Left lung (tissue), 10 donors: ENCODE measurements around the gene DAB1. TPM values are rescaled to one million over a fixed set of nuclear protein-coding genes. Genes with fewer than 3 reads are reported as not detected.

Experiments
- ATAC-seq: fragments of 200-7000 bp; cut with Tn5 transposase; one replicate; pipeline ENCODE4 v1.9.1; 2020; ENCODE audit warnings: moderate library complexity
- DNase-seq, 4 donors: peaks; one replicate each; pipeline ENCODE4 v3.0.0-alpha.2; 2013 to 2020
- H3K27ac ChIP-seq, 2 donors: fragments of 200-600 bp; sonication (generic) in 1 of 2; one replicate each; pipeline versions ENCODE4 v1.5.0 to v1.8.0; 2020 to 2021
- H3K27me3 ChIP-seq, 2 donors: fragments of 200-600 bp; sonication (generic) in 1 of 2; one replicate each; pipeline versions ENCODE4 v1.5.0 to v1.8.0; 2020 to 2021
- H3K36me3 ChIP-seq, 2 donors: fragments of 200-600 bp; sonication (generic) in 1 of 2; one replicate each; pipeline versions ENCODE4 v1.5.0 to v1.8.0; 2020 to 2021
- H3K4me1 ChIP-seq, 2 donors: fragments of 200-600 bp; one replicate each; pipeline ENCODE4 v1.8.0; 2021
- H3K4me3 ChIP-seq, 2 donors: fragments of 200-600 bp; sonication (generic) in 1 of 2; one replicate each; pipeline versions ENCODE4 v1.5.0 to v1.8.0; 2020 to 2021; ENCODE audit warnings: mild to moderate bottlenecking in 1 of 2
- H3K9me3 ChIP-seq, 2 donors: fragments of 200-600 bp; sonication (generic) in 1 of 2; one replicate each; pipeline versions ENCODE4 v1.5.0 to v1.8.0; 2020 to 2021
- intact Hi-C, 2 donors: fragments of 100-400 bp; cut with DNase I; formaldehyde crosslinking; loops; one replicate each; pipeline versions ENCODE4 v1.11.2 to v1.14.2; 2022
- polyA plus RNA-seq, 6 donors: library from polyadenylated mRNA; unstranded; fragments of 120-200 nt; gene quantifications; one replicate each; pipeline ENCODE4 v1.2.1, GENCODE V29; 2013; ENCODE audit not compliant: insufficient read length in 6 of 6
- total RNA-seq, 2 donors: library from RNA; stranded (reverse); fragmentation: NEBNext Ultra II Directional; extraction: Animal tissue kit (Norgen Biotek cat#: 25700); gene quantifications; one replicate each; pipeline ENCODE4 v1.2.1, GENCODE V29; 2021
- TF ChIP-seq, protein P1 (sequence below), 2 donors: fragments of 200-600 bp; sonication (generic) in 1 of 2; IDR thresholded peaks; one replicate each; pipeline versions ENCODE4 v1.5.0 to v1.8.0; 2021; ENCODE audit warnings: antibody characterized with exemption in 2 of 2
- donor health status: DM: no; HTN: yes; CAD: no.
- donor health status: DM: no; HTN: no; CAD: no.

The DAB1 gene
- total and polyA plus RNA-seq, 8 donors = 0.17 to 1.7 (median 1.1) TPM

DNA sequence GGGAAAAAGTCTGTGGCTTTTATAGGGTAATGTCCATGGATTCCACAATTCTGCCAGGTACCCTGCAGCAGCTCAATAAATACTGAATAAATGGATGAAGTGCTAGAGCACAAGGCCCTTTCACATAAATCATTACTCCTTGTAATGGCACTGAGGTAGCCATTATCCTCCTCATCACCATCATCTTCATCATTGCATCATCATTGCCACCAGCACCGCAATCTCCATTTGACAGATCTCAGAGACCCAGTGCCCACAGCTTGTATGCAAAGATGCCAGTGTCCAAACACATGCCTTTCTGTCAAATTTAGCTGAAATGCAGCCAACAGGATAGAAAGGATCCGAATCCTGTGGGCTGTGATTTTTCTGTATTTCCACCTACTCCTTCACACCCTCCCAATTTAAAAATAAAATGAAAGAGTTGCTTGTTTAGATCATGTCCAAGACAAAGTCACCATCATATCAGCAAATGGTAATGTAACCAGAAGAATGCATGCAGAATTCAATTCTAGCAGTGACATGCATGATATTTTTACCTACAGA is 17.4 kb downstream of the DAB1 start:
- Histone ChIP-seq H3K4me3 (no peak overlapping the region), H3K4me1 (no peaks in the 10 kb centered on the region), H3K9me3 (no peaks in the 10 kb centered on the region), H3K27me3 (no peaks in the 10 kb centered on the region), H3K27ac (no peak overlapping the region), H3K36me3 (no peaks in the 10 kb centered on the region)
- no peak for DNase-seq
- TF ChIP-seq, protein P1, sequence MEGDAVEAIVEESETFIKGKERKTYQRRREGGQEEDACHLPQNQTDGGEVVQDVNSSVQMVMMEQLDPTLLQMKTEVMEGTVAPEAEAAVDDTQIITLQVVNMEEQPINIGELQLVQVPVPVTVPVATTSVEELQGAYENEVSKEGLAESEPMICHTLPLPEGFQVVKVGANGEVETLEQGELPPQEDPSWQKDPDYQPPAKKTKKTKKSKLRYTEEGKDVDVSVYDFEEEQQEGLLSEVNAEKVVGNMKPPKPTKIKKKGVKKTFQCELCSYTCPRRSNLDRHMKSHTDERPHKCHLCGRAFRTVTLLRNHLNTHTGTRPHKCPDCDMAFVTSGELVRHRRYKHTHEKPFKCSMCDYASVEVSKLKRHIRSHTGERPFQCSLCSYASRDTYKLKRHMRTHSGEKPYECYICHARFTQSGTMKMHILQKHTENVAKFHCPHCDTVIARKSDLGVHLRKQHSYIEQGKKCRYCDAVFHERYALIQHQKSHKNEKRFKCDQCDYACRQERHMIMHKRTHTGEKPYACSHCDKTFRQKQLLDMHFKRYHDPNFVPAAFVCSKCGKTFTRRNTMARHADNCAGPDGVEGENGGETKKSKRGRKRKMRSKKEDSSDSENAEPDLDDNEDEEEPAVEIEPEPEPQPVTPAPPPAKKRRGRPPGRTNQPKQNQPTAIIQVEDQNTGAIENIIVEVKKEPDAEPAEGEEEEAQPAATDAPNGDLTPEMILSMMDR (IDR thresholded peaks at IDR 0.05) = no peak
- ATAC-seq = no peak
- intact Hi-C loops = no loop called here

DNA sequence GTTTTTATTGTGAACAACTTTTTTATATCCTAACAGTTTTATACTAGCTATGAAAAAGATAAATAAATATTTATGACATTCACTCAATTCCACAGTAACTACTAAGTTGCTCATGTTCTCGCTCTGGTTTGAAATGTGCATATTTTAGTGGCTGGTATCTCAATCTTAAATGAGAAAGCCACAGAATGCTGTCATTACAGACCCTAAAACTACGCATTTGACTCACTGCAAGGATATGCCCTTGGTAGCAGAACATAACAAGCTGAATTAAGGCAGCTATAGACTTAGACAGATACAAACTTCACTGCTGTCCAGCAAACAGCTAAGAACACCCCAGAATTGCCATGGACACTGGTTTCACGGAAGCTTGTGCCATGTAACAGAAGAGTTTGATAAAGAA is 19.0 kb downstream of the DAB1 start:
- H3K4me3 ChIP-seq = no peak overlapping the region
- no peaks in the 10 kb centered on the region for H3K4me1 ChIP-seq
- DNase-seq (no peak), ATAC-seq (no peak)
- intact Hi-C loops = no loop called here
- no peaks in the 10 kb centered on the region for H3K36me3 ChIP-seq
- TF ChIP-seq, protein P1 (IDR thresholded peaks at IDR 0.05) = no peak
- no peak overlapping the region for H3K27ac ChIP-seq
- no peaks in the 10 kb centered on the region for H3K27me3 ChIP-seq
- H3K9me3 ChIP-seq = no peaks in the 10 kb centered on the region

DNA sequence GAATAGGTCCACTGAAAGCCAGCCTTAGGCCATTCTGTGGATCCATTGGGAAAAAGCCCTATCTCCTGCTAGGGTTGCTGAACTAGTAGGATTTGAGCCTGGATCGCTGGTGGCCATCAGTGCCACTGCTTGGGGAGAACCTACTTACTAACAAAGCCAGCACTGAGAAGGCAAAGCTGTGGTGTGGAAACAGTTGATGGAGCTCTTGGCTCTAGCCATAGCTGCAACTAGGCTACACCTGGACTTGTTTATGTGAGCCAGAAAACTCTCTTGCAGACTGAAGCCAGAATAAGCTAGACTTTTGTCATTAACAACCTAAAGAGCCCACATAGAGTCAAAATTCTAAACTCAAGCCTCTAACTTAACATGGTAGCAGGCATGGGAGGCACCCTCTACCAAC is 20.7 kb downstream of the DAB1 start:
- no peaks in the 10 kb centered on the region for H3K4me1 ChIP-seq
- no peak overlapping the region for H3K27ac ChIP-seq
- TF ChIP-seq, protein P1 (IDR thresholded peaks at IDR 0.05) = no peak
- DNase-seq (no peak), ATAC-seq (no peak)
- intact Hi-C loops = no loop called here
- H3K4me3 ChIP-seq = no peak overlapping the region
- H3K27me3 ChIP-seq = no peaks in the 10 kb centered on the region
- H3K9me3 ChIP-seq = no peaks in the 10 kb centered on the region
- no peaks in the 10 kb centered on the region for H3K36me3 ChIP-seq

DNA sequence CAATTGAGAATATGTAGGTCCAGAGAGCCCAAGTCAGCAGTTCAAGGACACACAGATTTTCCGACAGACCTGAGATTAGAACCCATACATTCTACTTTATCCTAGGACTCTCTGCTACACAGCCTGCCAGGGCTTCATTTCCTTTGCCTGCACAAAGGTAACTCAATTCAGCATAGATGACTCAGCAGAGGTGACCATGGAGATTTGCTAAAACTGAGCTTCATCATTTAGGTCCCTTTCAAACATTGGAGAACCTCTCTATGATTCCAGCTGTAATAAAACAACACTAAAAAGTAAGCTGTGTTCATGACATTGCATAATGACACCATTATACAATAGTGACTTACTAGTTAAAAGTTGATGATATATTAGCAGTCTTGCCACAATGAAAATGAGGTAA is 22.2 kb downstream of the DAB1 start:
- ATAC-seq (no peak), DNase-seq (no peak)
- no peak overlapping the region for H3K4me3 ChIP-seq
- H3K27me3 ChIP-seq = no peaks in the 10 kb centered on the region
- intact Hi-C loops = no loop called here
- no peaks in the 10 kb centered on the region for H3K4me1 ChIP-seq
- H3K9me3 ChIP-seq = no peaks in the 10 kb centered on the region
- no peaks in the 10 kb centered on the region for H3K36me3 ChIP-seq
- TF ChIP-seq, protein P1 (IDR thresholded peaks at IDR 0.05) = no peak
- H3K27ac ChIP-seq = no peak overlapping the region

DNA sequence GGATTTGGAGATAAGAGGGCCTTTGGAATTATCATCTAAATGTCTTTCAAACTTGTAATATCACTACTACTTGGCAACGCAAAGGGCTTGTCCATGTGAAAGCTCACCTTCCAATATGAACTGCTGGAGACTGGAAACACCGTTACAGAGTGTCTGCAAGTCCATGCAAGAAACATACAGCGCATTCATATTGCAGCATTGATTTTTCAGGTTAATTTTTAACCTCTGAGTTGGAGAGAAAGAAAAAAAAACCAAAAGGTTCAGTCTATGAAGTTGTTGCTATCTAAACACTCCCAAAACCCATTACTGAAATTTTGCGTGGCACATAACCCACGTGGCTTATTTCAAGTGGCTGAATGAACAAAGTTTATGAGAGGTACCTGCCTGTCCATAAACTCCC is 23.8 kb downstream of the DAB1 start:
- TF ChIP-seq, protein P1 (IDR thresholded peaks at IDR 0.05) = no peak

More for the DNA sequence above, 23.8 kb downstream of the DAB1 start:
- Histone ChIP-seq H3K9me3 (no peaks in the 10 kb centered on the region), H3K4me1 (no peaks in the 10 kb centered on the region), H3K27me3 (no peaks in the 10 kb centered on the region), H3K4me3 (no peak overlapping the region), H3K27ac (no peak overlapping the region), H3K36me3 (no peaks in the 10 kb centered on the region)
- intact Hi-C loops = no loop called here
- ATAC-seq (no peak), DNase-seq (no peak)
